Gastroesophageal sphincter (tissue), 3 donors: ENCODE data around the gene SNRNP200.

ENCODE experiments used
- EP300 ChIP-seq: sonication (generic); formaldehyde crosslinking; IDR thresholded peaks from one replicate; pipeline ENCODE4 v1.6.1; 2017; ENCODE audit warnings: antibody characterized with exemption, mild to moderate bottlenecking
- POLR2A ChIP-seq, 2 donors: fragments of 450-650 bp; IDR thresholded peaks; one replicate each; pipeline ENCODE4 v1.6.1; 2017; ENCODE audit warnings: antibody characterized with exemption in 2 of 2, mild to moderate bottlenecking in 2 of 2, moderate library complexity in 1 of 2
- POLR2AphosphoS5 ChIP-seq: sonication (generic); formaldehyde crosslinking; IDR thresholded peaks from one replicate; pipeline ENCODE4 v1.6.1; 2017; ENCODE audit warnings: antibody characterized with exemption
- TF ChIP-seq, protein P1 (sequence below), 4 experiments: fragments of 200-600 bp in 2 of 4; fragments of 450-650 bp in 2 of 4; sonication (generic) in 1 of 4; IDR thresholded peaks; one replicate each; pipeline ENCODE4 v1.5.1; 2017 to 2019; ENCODE audit warnings: antibody characterized with exemption in 4 of 4, mild to moderate bottlenecking in 2 of 4, moderate library complexity in 2 of 4

DNA sequence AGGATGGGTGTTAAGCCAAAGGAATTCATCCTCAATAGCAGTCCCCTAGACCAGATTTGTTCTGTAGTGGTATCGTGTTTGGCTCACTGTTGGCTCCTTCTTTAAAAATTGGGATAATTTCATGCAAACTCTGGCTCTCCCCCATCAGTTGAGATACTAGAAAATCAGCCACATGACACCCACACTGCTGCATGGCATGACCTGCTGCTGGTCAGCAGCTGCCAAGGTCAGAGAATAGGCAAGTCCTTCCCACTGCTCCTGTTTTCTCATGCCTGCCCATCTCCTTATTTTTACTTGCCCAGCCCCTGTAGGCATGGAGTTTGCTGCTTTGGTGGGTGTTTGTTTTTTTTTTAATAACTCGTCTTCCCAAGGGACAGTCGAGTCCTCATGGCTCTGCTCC lies 1.0 kb upstream of the SNRNP200 start:
- TF ChIP-seq POLR2AphosphoS5 (no peak), EP300 (no peak), POLR2A (IDR thresholded peaks at IDR 0.05) (no peak)
- TF ChIP-seq, protein P1, sequence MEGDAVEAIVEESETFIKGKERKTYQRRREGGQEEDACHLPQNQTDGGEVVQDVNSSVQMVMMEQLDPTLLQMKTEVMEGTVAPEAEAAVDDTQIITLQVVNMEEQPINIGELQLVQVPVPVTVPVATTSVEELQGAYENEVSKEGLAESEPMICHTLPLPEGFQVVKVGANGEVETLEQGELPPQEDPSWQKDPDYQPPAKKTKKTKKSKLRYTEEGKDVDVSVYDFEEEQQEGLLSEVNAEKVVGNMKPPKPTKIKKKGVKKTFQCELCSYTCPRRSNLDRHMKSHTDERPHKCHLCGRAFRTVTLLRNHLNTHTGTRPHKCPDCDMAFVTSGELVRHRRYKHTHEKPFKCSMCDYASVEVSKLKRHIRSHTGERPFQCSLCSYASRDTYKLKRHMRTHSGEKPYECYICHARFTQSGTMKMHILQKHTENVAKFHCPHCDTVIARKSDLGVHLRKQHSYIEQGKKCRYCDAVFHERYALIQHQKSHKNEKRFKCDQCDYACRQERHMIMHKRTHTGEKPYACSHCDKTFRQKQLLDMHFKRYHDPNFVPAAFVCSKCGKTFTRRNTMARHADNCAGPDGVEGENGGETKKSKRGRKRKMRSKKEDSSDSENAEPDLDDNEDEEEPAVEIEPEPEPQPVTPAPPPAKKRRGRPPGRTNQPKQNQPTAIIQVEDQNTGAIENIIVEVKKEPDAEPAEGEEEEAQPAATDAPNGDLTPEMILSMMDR (IDR thresholded peaks at IDR 0.05): no peak
